ENCODE measurements around the gene CX3CL1.
"Not testable (repeated sequence)": the region's sequence is repeated elsewhere in the genome, so short reads cannot be mapped to it uniquely, and the experiment has no call there.

The CX3CL1 gene

GRCh38 chr16:57372372-57373116, at the start of gene CX3CL1:
TSS of gene CX3CL1 (plus strand) at chr16:57372490. CDS start at chr16:57372569, 79 bp downstream.
- DNase-seq = peak in 56 of 58 donors; percentile 32 to 93 (median 75)

DNA sequence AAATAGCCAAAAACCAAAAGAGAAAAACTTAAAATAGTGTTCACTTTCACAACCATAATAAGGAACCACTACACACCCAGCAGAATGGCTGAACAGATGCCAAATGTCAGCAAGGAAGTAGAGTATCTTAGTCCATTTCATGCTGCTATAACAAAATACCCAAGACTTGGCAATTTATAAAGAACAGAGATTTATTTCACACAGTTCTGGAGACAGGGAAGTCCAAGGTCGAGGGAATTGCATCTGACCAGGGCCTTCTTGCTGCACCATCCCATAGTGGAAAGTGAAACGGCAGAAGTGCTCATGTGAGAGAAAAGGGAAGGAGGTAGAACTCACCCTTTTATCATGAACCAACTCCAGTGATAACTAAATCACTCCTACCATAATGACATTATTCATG, 47.5 kb upstream of the CX3CL1 start:
- no peak for DNase-seq

GRCh38 chr16:57325458-57325857, 46.8 kb upstream of the CX3CL1 start:
- DNase-seq = no peak

DNA sequence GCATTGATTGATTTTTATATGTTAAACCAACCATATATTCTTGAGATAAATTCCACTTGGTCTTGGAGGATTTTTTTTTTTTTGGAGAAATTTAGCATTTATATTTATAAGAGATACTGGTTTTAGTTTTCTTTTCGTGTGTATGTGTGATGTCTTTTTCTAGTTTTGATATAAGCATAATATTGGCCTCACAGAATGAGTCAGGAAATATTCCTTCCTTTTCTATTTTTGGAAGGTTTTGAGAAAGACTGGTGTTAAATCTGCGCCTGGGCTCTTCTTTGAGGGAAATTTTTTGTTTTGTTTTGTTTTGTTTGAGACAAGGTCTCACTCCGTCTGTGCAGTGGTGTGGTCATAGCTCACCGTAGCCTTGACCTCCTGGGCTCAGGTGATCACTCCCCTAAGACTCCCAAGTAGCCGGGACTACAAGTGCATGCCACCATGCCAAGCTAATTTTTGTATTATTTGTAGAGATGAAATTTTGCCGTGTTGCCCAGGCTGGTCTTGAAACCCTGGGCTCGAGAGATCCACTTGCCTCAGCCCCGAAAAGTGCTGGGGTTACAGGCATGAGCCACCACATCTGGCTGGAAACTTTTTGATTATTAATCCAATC, 42.5 kb upstream of the CX3CL1 start:
- DNase-seq = no peak

GRCh38 chr16:57331355-57331754, 40.9 kb upstream of the CX3CL1 start:
- no peak for DNase-seq

DNA sequence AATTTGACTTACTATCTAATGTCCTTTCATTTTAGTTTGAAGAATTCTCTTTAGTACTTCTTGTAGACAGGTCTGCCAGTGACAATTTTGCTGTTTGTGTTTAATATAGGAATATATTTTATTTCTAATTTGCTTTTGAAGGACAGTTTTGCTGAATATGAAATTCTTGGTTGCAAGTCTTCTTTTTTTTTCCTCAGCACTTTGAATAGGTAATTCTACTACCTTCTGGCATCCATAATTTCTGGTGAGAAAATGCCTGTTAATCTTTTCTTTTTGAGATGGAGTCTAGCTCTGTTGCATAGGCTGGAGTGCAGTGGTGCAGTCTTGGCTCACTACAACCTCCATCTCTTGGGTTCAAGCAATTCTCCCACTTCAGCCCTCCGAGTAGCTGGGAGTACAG, 38.9 kb upstream of the CX3CL1 start:
- DNase-seq = no peak

DNA sequence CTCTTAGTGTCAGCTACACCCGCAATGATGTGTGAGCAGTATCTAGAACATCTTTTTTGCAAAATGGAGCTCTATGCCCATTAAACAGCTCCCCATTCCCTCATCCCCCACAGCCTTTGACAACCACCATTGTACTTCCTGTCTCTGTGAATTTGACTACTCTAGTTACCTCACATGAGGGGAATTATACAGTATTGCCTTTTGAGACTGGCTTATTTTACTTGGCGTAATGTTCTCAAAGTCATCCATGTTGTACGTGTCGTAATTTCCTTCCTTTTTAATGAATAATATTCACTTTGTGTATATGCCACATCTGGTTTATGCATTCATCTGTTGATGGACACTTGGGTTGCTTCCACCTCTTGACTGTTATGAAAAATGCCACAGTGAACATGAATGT, 36.9 kb upstream of the CX3CL1 start:
- DNase-seq = no peak

- no peak for DNase-seq
Observed at GRCh38 chr16:57341062-57341440, 31.2 kb upstream of the CX3CL1 start.

DNA sequence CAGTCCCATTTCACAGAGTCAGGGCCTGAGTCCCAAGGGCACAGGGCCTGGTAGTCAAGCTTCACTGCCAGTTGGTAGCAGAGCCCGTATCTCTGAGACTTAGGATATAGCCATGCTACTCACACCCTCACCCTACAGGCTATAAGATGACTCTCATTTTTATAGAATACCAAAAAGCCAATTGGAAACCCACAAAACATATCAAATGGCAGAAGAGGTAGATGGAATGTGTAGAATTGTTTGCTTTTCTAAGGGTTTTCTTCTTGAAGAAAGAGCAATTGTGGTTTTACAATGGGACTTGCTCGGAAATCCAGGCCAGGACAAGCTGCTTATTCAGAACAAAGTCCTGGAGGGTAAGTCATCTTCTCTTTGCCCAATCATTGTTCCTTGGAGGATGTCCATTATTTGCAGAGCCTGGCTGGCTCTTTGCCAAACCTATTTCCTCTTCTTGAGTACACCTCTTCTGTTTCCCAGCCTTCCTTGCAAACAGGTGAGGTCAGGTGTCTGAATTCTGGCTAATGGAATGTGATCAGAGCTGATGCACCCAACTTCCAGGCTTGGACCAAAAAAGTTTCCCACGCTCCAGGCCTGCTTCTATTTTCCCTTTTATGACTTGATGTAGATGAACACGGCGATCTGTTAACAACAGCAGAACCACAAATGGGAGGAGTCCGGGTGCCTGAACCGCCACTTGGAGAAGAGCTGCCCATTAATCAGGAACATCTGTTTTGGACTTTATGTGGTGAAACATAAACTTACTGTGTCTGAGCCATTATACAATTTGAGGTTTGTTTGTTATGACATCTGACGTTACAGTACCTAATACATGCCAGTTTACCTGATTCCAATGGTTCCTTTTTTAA, 30.6 kb upstream of the CX3CL1 start:
- DNase-seq = no peak

DNA sequence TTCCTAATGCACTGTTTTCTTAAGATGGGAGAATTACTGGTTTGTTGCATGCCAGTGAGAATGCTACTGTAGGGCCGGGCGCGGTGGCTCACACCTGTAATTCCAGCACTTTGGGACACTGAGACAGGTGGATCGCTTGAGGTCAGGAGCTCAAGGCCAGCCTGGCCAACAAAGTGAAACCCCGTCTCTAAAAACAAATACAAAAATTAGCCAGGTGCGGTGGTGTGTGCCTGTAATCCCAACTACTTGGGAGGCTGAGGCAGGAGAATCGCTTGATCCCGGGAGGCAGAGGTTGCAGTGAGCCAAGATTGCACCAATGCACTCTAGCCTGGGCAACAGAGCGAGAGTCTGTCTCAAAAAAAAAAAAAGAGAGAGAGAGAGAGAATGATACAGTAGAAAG, 29.7 kb upstream of the CX3CL1 start:
- not testable (repeated sequence) for DNase-seq

DNA sequence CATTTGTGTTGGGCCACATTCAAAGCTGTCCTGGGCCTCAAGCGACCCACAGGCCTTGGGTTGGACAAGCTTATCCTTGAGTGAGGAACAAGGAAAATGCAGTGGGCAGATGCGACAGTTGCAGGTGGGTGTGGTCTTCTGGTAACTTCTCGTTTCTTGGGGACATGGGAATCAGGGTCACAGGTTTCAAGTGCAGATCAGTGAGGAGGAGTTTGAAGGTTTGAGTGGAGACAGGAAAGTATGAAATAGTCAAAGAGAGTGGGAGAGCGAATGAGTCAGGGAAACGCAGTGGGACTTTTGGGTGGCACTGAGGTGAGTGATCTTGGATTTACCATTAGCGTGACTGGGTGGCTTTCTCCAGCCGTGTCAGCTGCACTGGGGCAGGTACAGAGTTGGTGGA, 29.1 kb upstream of the CX3CL1 start:
- no peak for DNase-seq

DNA sequence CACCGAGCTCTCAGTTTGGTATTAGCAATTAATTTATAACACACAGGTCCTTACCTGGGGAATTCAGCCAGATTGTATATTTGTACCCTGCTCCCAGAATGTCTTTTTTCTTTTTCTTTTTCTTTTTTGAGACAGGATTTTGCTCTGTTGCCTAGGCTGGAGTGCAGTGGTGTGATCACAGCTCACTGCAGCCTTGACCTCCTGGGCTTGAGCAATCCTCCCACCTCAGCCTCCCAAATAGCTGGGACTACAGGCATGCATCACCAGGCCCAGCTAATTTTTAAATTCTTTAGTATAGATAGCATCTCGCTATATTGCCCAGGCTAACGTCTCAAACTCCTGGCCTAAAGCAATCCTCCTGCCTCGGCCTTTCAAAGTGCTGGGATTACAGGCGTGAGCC, 28.2 kb upstream of the CX3CL1 start:
- not testable (repeated sequence) for DNase-seq

DNA sequence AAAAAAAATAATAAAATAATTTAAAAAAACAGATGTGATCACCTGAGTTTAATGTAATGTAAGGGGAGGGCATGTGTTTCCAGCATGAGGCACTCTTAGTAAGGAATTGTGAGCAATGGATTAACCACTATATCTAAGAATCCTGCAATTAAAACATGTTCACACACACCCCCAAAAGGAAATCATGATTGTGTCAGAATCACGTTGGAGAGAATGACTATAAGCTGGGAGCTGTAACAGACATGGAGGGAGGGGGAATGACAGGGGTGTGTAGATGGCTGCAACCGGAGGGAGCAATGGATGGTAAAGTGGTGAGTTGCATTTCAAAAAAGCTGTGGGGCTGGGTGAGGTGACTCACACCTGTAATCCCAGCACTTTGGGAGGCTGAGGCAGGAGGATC, 27.3 kb upstream of the CX3CL1 start:
- no peak for DNase-seq

DNA sequence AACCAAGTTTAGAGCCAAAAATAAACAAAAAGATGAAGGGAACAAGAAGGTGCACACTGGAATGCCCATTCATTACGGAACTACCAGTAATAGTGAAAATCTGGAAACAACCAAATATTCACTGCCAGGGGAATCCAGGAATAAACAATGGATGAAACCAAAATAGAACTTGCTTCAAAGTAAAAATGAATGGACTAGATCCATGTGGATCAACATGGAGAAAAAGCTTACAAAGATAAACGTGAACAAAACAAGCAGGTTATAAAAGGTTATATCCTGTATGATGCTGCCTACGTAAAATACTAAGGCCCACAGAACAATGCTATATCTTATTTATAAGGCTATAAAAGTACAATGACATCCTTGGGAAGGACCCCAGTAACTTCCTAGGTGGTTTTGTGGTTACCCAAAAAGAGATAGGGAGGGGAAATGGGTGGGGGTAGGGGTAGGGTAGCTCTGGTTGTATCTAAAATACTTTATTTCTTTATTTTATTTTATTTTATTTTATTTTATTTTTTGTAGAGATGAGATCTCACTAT, 26.6 kb upstream of the CX3CL1 start:
- no peak for DNase-seq

- no peak for DNase-seq
Observed at GRCh38 chr16:57347858-57348257, 24.4 kb upstream of the CX3CL1 start.

GRCh38 chr16:57348327-57348726, 24.0 kb upstream of the CX3CL1 start:
- DNase-seq = no peak

DNA sequence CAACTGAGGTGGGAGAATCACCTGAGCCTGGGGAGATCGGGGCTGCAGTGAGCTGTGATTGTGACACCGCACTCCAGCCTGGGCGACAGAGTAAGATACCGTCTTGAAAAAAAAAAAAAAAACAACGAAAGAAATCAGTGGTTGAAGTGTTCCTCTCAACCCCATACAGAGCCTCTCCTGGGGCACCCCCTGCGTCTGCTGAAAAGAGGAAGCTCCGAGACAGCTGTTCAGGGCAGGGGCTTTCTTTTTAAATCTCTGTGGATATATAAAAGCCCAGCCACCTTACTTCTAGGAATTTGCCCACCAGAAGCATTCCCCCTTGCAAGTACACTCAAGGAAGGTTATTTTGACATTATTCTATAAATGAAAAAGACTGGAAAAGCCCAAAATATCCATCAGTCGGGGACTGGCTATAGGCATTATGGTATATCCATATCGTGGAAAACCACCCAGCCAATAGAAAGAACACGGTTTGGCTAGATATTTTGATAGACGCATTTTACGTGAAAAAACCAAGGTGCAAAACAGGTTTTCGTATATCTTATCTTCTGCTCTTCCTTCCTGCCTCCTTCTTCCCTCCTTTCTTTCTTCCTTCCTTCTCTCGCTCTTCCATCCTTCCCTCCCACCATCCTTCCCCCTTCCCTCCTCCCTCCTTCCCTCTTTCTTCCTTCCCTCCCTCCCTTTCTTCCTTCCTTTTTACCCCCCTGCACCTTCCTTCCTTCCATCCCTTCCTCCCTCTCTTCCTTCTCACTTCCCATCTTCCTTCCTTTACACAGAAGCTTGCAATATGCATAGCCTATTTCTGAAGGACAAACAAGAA, 22.9 kb upstream of the CX3CL1 start:
- DNase-seq = no peak

DNA sequence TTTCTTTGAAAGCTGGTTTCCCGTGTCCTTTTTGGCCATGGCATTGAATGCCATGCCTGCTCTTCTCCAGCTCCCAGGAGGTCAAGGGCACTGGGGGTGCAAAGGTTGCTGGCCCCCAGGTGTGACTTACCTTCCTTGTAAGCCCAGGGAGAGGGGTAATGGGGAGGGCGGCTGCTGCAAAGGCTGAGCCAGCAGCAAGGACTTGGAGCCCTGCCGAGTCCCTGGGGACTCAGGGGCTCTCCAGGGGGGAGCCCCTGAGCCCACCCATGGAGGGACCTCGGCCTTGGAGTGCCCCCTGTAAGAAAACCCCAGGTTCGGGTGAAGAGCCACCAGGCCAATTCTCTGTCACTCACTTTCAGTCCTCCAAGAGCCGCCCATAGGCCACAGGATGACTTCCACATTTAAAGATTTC, 19.6 kb upstream of the CX3CL1 start:
- DNase-seq = no peak

DNA sequence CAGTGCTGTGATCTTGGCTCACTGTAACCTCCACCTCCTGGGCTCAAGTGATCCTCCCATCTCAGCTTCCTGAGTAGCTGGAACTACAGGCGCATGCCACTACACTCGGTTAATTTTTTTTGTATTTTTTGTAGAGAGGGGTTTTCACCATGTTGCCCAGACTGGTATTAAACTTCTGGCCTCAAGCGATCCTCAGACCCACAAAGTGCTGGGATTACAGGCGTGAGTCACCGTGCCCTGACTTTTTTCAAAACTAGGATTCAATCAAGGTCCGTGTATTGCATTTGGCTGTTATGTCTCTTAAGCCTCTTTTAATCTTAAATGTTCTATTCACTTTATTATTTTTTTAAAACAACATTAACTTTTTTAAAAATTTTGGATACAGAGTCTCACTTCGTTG, 18.0 kb upstream of the CX3CL1 start:
- DNase-seq = no peak

GRCh38 chr16:57355898-57356414, 16.3 kb upstream of the CX3CL1 start:
- DNase-seq = no peak

- DNase-seq = no peak
Observed at GRCh38 chr16:57356547-57356946, 15.7 kb upstream of the CX3CL1 start.
